DMS79 treated with DMSO at 0.1 percent for 48 hours (cell line): ENCODE measurements around the gene DSN1.
"Not testable (repeated sequence)": the region's sequence is repeated elsewhere in the genome, so short reads cannot be mapped to it uniquely, and the experiment has no call there.

Source experiments
- DNase-seq: peaks from one replicate; lab custom pipeline; 2025; lab: John Stamatoyannopoulos, UW

The DSN1 gene, protein sequence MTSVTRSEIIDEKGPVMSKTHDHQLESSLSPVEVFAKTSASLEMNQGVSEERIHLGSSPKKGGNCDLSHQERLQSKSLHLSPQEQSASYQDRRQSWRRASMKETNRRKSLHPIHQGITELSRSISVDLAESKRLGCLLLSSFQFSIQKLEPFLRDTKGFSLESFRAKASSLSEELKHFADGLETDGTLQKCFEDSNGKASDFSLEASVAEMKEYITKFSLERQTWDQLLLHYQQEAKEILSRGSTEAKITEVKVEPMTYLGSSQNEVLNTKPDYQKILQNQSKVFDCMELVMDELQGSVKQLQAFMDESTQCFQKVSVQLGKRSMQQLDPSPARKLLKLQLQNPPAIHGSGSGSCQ

GRCh38 chr20:36773597-36774390 is at the start of gene DSN1:
Gene DSN1 (minus strand): TSS chr20:36773763. CDS start chr20:36771458, 2,305 bp downstream.
- peak; percentile 90 for DNase-seq

DNA sequence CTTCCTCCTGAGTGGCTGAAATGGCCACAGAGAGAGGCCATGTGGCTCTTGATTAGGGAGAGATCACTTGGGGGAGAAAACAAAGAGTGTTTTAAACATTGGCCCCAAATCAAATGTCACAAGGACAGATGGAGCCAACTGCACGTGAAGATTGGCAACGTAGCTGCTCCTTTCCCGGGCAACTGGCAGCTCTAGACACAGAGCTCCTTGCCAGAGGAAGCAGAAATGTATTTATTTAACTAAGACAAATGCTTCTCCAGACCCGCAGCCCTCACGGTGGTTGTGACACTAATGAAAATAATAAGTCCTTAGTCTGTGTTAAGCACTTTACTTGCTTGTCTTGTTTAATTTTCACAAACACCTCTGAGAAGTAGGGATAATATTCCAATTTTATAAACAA is 49.6 kb upstream of the DSN1 start:
- DNase-seq, result no peak

DNA sequence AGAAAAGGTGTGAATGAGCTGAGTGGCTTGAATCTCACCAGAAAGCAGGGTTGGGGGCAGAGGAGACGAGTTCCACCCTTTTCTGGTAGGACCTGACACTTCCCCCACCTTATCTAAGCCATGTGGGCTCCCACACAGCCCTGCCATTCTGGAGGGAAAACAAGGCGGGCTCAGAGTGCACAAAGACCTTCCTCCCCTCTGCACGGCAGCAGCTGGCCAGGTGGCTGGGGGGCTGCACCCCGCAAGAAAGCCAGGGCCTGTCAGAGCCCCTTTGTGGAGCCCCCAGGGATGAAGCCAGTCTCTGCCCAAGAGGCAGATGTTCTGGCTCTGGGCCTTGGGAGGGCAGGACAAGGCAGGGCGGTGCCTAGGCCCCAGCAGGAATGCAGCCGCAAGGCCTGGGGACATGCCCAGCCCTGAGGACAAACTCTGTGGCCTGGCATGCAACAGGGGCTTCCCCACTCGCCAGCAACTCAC is 48.4 kb upstream of the DSN1 start:
- no peak for DNase-seq

GRCh38 chr20:36820928-36821327 is 47.4 kb upstream of the DSN1 start:
- no peak for DNase-seq

GRCh38 chr20:36820073-36820472 is 46.5 kb upstream of the DSN1 start:
- DNase-seq, result no peak

DNA sequence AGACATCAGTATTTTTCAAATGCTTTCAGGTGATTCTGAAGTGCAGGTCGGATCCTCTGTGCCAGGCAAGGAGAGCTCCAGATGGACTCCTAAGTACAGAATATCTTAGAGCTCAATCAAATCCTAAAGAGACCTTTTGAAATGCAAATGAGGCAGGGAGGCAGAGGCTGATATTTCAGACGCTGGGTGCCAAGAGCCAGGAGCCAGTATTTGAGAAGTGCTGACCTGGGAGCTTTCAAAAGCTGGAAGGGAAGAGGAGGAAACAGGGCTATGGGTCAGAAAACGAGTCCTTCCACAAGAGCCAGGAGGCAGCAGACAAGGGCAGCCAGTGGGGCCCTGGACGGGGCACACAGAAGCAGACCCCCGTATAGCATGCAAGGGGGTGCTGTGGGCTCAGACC is 46.1 kb upstream of the DSN1 start:
- peak; percentile 92 for DNase-seq

GRCh38 chr20:36818861-36819260 is 45.3 kb upstream of the DSN1 start:
- no peak for DNase-seq

DNA sequence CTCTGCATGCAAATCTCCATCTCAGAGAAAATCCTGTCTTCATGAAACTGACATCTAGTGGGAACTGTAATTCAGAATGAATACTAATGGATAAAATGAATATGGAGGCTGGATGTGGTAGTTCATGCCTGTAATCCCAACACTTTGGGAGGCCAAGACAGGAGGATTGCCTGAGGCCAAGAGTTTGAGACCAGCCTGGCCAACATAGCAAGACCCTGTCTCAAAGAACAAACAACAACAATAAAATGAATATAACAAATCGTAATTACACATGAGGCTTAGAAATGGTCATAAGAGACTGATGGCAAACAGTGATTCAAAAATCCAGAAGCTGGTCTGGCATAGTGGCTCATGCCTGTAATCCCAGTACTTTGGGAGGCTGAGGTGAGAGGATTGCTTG is 44.6 kb upstream of the DSN1 start:
- no peak for DNase-seq

DNA sequence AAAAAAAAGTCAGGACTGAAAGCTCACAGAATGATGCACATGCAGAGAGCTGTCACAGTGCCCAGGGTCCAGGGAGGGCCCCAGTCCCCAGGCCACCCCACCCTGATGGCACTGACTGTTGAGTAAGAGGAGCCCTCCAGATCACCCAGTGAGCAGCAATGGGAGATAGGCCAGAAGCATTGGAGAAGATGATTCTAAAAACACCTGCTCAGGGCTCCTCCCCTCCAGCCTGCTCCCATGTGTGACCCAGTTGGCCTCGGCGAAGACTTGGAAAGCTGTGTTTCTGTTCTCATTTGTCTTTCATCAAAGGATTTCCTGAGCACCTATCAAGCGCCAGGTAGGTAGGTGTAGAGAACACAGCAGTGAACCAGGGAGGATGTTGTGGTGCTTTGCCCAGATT is 43.9 kb upstream of the DSN1 start:
- DNase-seq, result no peak

DNA sequence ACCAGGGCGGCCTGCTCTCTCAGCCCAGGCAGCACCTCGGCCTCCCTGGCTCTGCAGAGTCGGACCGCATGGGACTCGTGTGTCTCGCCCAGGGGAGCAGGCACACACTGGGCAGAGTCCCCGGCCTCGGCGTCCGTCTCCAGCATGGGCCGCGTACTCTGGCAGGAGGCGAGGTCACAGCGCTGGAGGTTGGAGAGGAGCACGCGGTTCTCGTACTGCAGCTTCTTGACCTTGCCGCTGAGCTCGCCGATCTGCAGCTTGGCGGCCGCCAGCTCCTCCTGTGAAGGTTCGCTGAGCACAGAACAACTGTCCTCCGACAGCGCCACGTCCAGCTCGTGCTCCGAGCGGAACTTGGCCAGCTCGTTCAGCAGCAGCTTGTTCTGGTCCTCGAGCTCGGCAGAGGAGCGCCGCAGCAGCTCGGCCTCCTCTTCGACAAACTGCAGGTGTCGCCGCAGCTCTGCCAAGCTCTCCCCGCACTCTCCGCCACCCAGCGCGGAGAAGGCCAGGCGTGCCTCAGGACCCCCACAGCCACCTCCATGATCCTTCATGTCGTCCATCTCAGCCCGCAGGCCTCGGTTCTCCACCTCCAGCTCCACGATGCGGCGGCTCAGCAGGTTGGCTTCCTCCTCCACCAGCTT is 42.0 kb upstream of the DSN1 start:
- no peak for DNase-seq

GRCh38 chr20:36812594-36813463 is 39.3 kb upstream of the DSN1 start:
- DNase-seq, result no peak

DNA sequence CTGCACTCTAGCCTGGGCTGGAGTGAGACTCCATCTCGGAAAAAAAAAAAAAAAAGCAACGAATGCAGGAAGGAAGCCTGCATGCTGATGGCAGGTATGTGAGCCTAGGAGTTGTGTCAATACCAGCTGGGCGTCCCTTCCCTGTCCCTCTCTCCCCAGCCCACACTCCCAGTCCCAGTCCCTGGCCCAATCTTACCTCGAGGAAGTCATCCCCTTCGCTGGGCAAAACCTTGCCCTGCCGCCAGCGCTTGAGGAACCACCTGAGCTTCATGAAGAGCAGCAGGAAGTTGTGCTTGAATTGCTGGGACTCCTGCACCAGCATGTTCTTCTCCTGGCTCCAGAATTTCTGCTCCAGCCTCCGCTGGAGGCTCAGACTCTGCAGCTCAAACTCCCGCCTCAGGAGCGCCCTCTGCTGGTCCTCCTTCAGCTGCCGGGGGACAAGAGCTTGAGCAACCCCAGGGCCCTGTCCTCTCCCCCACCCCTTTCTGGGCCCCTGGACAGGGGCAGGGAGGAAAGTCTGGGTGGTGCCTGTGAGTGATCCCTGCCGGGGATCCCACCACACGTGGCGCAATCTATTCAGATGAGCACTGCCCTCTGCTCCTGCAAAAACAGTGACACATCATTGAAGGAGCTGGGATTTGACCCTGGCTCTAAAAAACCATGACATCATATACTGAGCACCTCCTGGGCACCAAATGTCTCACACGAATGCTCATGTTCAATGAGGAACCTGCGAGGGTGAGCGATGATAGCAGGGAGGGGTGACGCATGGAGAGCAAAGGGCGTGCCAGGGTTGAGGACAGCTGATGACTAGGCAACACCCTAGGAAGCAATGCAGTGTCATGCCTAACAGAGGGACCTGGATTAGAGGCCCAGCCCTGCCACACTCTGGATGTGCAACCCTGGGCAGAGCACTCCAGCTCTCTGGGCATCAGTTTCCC is 35.0 kb upstream of the DSN1 start:
- no peak for DNase-seq

GRCh38 chr20:36806049-36806448 is 32.5 kb upstream of the DSN1 start:
- DNase-seq, result no peak

- no peak for DNase-seq
Observed at GRCh38 chr20:36805396-36805795, 31.8 kb upstream of the DSN1 start.

- DNase-seq, result no peak
Observed at GRCh38 chr20:36804425-36804824, 30.9 kb upstream of the DSN1 start.

GRCh38 chr20:36802326-36803222 is 29.0 kb upstream of the DSN1 start:
- DNase-seq, result no peak

- DNase-seq, result no peak
Observed at GRCh38 chr20:36800410-36800809, 26.8 kb upstream of the DSN1 start.

DNA sequence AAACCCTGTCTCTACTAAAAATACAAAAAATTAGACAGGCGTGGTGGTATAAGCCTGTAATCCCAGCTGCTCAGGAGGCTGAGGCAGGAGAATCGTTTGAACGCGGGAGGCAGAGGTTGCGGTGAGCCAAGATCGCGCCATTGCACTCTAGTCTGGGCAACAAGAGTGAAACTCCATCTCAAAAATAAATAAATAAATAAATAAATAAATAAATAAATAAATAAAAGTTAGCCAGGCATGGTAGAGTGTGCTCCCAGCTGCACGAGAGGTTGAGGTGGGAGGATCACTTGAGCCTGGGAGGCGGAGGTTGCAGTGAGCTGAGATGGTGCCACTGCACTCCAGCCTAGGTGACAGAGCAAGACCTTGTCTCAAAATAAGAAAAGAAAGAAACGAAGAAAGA is 25.8 kb upstream of the DSN1 start:
- not testable (repeated sequence) for DNase-seq

- DNase-seq, result no peak
Observed at GRCh38 chr20:36796875-36797274, 23.3 kb upstream of the DSN1 start.

- DNase-seq, result no peak
Observed at GRCh38 chr20:36796117-36796516, 22.6 kb upstream of the DSN1 start.
